HEK293 (cell line): ENCODE data around the gene FAM83E.

Experiments
- CTCF ChIA-PET: fragments of 350-600 bp; formaldehyde crosslinking; extraction: SDS; loops from one replicate; lab custom pipeline; 2021; ENCODE audit warnings: antibody characterized with exemption; lab: Yijun Ruan, JAX
- POLR2A ChIA-PET: fragments of 300-600 bp; formaldehyde crosslinking; extraction: SDS; loops from one replicate; lab custom pipeline; 2020; ENCODE audit warnings: antibody characterized with exemption, inconsistent platforms; lab: Yijun Ruan, JAX
- H3K27ac ChIP-seq: fragments of 200-500 bp; sonication (Bioruptor generic); 2 replicates; pipeline ENCODE4 v1.5.1; 2014; ENCODE audit warnings: low read depth, low read length, control low read depth, inconsistent platforms; ENCODE audit errors: extremely low read depth
- H3K36me3 ChIP-seq, 2 experiments: fragments of 200-500 bp in 1 of 2; sonication (Bioruptor generic) in 1 of 2; 1 replicate in 1 of 2; 2 replicates in 1 of 2; pipeline ENCODE4 v1.5.1; 2014 to 2017; ENCODE audit warnings: inconsistent platforms in 2 of 2, low read length in 2 of 2; ENCODE audit not compliant: control insufficient read depth in 2 of 2, insufficient read depth in 1 of 2
- H3K4me1 ChIP-seq: fragments of 200-500 bp; sonication (Bioruptor generic); 2 replicates; pipeline ENCODE4 v1.5.1; 2014; ENCODE audit warnings: mild to moderate bottlenecking, low read length, inconsistent platforms; ENCODE audit not compliant: control insufficient read depth, insufficient read depth
- H3K4me3 ChIP-seq: 2 replicates; pipeline ENCODE4 v1.5.1; 2011; ENCODE audit warnings: low read depth, mild to moderate bottlenecking, control low read depth, low read length, moderate library complexity
- H3K9me3 ChIP-seq: fragments of 200-500 bp; sonication (Bioruptor generic); 2 replicates; pipeline ENCODE4 v1.5.1; 2014; ENCODE audit warnings: low read depth, low read length, inconsistent platforms; ENCODE audit not compliant: control insufficient read depth, insufficient read depth
- CTCF ChIP-seq: fragments of 450-650 bp; formaldehyde crosslinking; IDR thresholded peaks from 2 replicates; pipeline ENCODE4 v1.5.1; 2016; ENCODE audit warnings: missing biosample characterization, missing genetic modification characterization
- EGR2 ChIP-seq: fragments of 450-650 bp; formaldehyde crosslinking; IDR thresholded peaks from 2 replicates; pipeline ENCODE4 v1.5.1; 2016; ENCODE audit warnings: low read depth, missing biosample characterization, missing genetic modification characterization
- GLI4 ChIP-seq: fragments of 450-650 bp; formaldehyde crosslinking; IDR thresholded peaks from 2 replicates; pipeline ENCODE4 v1.5.1; 2016; ENCODE audit warnings: missing biosample characterization, missing genetic modification characterization
- KLF9 ChIP-seq: fragments of 450-650 bp; formaldehyde crosslinking; IDR thresholded peaks from 2 replicates; pipeline ENCODE4 v1.5.1; 2016; ENCODE audit warnings: missing biosample characterization, missing genetic modification characterization, low read depth
- RBAK ChIP-seq: fragments of 450-650 bp; formaldehyde crosslinking; IDR thresholded peaks from 2 replicates; pipeline ENCODE4 v1.5.1; 2016; ENCODE audit warnings: missing biosample characterization, missing genetic modification characterization
- SP3 ChIP-seq: fragments of 450-650 bp; formaldehyde crosslinking; IDR thresholded peaks from 2 replicates; pipeline ENCODE4 v1.5.1; 2016; ENCODE audit warnings: missing biosample characterization, missing genetic modification characterization
- TCF7L2 ChIP-seq: IDR thresholded peaks from 2 replicates; pipeline ENCODE4 v1.6.1; 2011; ENCODE audit warnings: low read depth, mild to moderate bottlenecking, inconsistent platforms, low read length, moderate library complexity, borderline replicate concordance
- ZBTB26 ChIP-seq: fragments of 450-650 bp; formaldehyde crosslinking; optimal IDR thresholded peaks from 2 replicates; pipeline ENCODE3; 2016; ENCODE audit warnings: missing biosample characterization, mild to moderate bottlenecking, missing genetic modification characterization
- ZBTB8A ChIP-seq: fragments of 450-650 bp; formaldehyde crosslinking; IDR thresholded peaks from 2 replicates; pipeline ENCODE4 v1.5.1; 2016; ENCODE audit warnings: missing biosample characterization, missing genetic modification characterization
- ZFHX2 ChIP-seq: fragments of 450-650 bp; formaldehyde crosslinking; conservative IDR thresholded peaks from 2 replicates; pipeline ENCODE4 v1.5.1; 2016; ENCODE audit warnings: missing biosample characterization, missing genetic modification characterization
- ZIC2 ChIP-seq: fragments of 450-650 bp; formaldehyde crosslinking; IDR thresholded peaks from 2 replicates; pipeline ENCODE4 v1.5.1; 2016; ENCODE audit warnings: missing biosample characterization, missing genetic modification characterization
- ZNF10 ChIP-seq: fragments of 450-650 bp; formaldehyde crosslinking; IDR thresholded peaks from 2 replicates; pipeline ENCODE4 v1.5.1; 2017; ENCODE audit warnings: missing biosample characterization, missing genetic modification characterization
- ZNF2 ChIP-seq: fragments of 450-650 bp; formaldehyde crosslinking; IDR thresholded peaks from 2 replicates; pipeline ENCODE4 v1.5.1; 2016; ENCODE audit warnings: missing biosample characterization, missing genetic modification characterization
- ZNF23 ChIP-seq: fragments of 450-650 bp; formaldehyde crosslinking; IDR thresholded peaks from 2 replicates; pipeline ENCODE4 v1.5.1; 2016; ENCODE audit warnings: missing biosample characterization, missing genetic modification characterization, borderline replicate concordance
- ZNF426 ChIP-seq: fragments of 450-650 bp; formaldehyde crosslinking; IDR thresholded peaks from 2 replicates; pipeline ENCODE4 v1.5.1; 2017; ENCODE audit warnings: missing biosample characterization, missing genetic modification characterization, mild to moderate bottlenecking, inconsistent platforms, moderate library complexity
- ZNF510 ChIP-seq: fragments of 450-650 bp; formaldehyde crosslinking; IDR thresholded peaks from 2 replicates; pipeline ENCODE4 v1.5.1; 2018; ENCODE audit warnings: mild to moderate bottlenecking, missing genetic modification characterization, missing biosample characterization; ENCODE audit not compliant: insufficient replicate concordance
- ZNF529 ChIP-seq: fragments of 450-650 bp; formaldehyde crosslinking; IDR thresholded peaks from 2 replicates; pipeline ENCODE4 v1.5.1; 2017; ENCODE audit warnings: missing genetic modification characterization, missing biosample characterization; ENCODE audit not compliant: insufficient replicate concordance
- ZNF571 ChIP-seq: fragments of 450-650 bp; formaldehyde crosslinking; IDR thresholded peaks from 2 replicates; pipeline ENCODE4 v1.5.0; 2017; ENCODE audit warnings: missing biosample characterization, missing genetic modification characterization
- ZNF623 ChIP-seq: fragments of 450-650 bp; formaldehyde crosslinking; IDR thresholded peaks from 2 replicates; pipeline ENCODE4 v1.5.1; 2016; ENCODE audit warnings: missing biosample characterization, missing genetic modification characterization
- ZNF629 ChIP-seq: fragments of 450-650 bp; formaldehyde crosslinking; IDR thresholded peaks from 2 replicates; pipeline ENCODE4 v1.5.1; 2017; ENCODE audit warnings: missing biosample characterization, missing genetic modification characterization
- ZNF654 ChIP-seq: fragments of 450-650 bp; formaldehyde crosslinking; IDR thresholded peaks from 2 replicates; pipeline ENCODE4 v1.5.1; 2016; ENCODE audit warnings: low read depth, missing biosample characterization, missing genetic modification characterization
- ZNF664 ChIP-seq: fragments of 450-650 bp; formaldehyde crosslinking; IDR thresholded peaks from 2 replicates; pipeline ENCODE4 v1.5.1; 2016; ENCODE audit warnings: missing biosample characterization, missing genetic modification characterization
- ZNF677 ChIP-seq: fragments of 450-650 bp; IDR thresholded peaks from 2 replicates; pipeline ENCODE4 v1.5.0; 2018; ENCODE audit warnings: missing biosample characterization, mild to moderate bottlenecking, missing genetic modification characterization, moderate library complexity
- ZNF707 ChIP-seq: fragments of 450-650 bp; formaldehyde crosslinking; IDR thresholded peaks from 2 replicates; pipeline ENCODE4 v1.5.1; 2016; ENCODE audit warnings: missing biosample characterization, missing genetic modification characterization
- ZNF76 ChIP-seq: fragments of 450-650 bp; formaldehyde crosslinking; IDR thresholded peaks from 2 replicates; pipeline ENCODE4; 2016; ENCODE audit warnings: low read depth, missing biosample characterization, missing genetic modification characterization, borderline replicate concordance

The FAM83E gene

DNA sequence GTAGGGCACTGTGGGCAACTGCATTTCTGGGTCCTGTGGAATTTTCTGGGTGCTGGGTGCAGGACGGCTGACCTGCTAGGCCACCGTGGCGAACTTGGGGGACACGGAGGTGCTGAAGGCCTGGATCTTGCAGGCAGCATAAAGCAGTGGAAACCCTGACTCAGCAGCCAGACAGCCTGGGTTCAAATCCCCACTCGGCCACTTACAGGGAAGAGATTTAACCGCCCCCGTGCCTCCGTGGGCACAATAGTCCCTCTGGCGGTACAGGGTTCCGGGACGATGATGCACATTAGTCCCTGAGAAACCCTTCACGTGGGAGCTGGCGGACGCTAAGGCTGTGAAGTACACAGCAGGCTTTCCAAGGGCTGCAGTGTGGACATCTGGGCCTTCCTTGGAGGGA, 3.0 kb downstream of the FAM83E start:
- Histone ChIP-seq H3K9me3 (no peaks in the 10 kb centered on the region), H3K27ac (no peak overlapping the region), H3K36me3 (peaks cover 10 to 21% of the 10 kb centered on the region in 2 experiments)
- POLR2A ChIA-PET: interaction anchor here (0.6 to 1.0 kb wide), 2 partner anchors 20 to 110 kb away, joined by 3 read pairs; no protein-coding TSS in a partner anchor
- CTCF ChIA-PET: interaction anchor here (0.7 to 0.9 kb wide), 2 partner anchors 122 to 743 kb away, joined by 3 to 6 read pairs; no protein-coding TSS in a partner anchor
- TF ChIP-seq ZIC2 (tag by site-specific recombination) (no peak), EGR2 (peak; percentile 80), ZFHX2 (tag by site-specific recombination) (peak; percentile 75)
- TF ChIP-seq, all 188 proteins: peak for 2
- Histone ChIP-seq H3K4me1 (peaks cover 16% of the 10 kb centered on the region), H3K4me3 (no peak overlapping the region)

DNA sequence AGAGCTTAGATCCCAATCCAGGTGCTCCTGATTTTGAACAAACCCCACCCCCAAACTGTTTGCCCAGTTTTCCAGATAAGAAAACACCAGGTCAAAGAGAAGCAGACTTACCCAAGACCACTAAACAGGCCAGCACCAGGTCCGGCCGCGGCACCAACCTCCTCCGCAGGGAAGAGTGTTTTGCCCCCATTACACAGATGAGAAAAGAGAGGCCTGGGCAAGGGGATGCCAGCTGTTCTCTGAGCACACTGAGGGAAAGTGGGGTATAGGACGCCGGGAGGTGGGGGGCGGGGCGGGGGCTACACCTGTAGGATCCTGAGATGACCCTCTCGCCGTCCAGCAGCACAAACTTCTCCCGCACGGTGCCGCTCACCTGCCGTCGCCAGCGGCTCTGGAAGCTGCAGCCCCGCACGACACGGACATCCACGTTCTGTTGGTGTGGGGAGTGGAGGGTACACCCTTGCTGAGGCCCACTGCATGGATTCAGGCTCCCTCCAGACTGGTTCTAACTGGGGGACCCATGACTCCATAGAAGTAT, 5.2 kb downstream of the FAM83E start:
- TF ChIP-seq GLI4 (tag by site-specific recombination) (no peak), ZNF664 (no peak), ZBTB26 (no peak), ZNF571 (no peak)
- Histone ChIP-seq H3K4me3 (no peak overlapping the region), H3K27ac (no peak overlapping the region), H3K36me3 (no peaks in the 10 kb centered on the region), H3K9me3 (no peaks in the 10 kb centered on the region), H3K4me1 (no peaks in the 10 kb centered on the region; the same call in 1 of the 2 replicates)
- ChIA-PET CTCF (interaction anchor here (0.5 to 5.3 kb wide), 15 partner anchors 15 to 1557 kb away, joined by 3 to 51 read pairs (median 4); partner anchors contain the start of gene KDELR1), POLR2A (interaction anchor here (0.6 to 5.2 kb wide), 5 partner anchors 8 to 120 kb away, joined by 3 to 60 read pairs (median 3); partner anchors contain the start of genes RPL18 and SPHK2)

GRCh38 chr19:48608798-48609263, 6.0 kb downstream of the FAM83E start:
- no peaks in the 10 kb centered on the region for H3K9me3 ChIP-seq
- ChIA-PET CTCF (interaction anchor here (0.5 to 5.3 kb wide), 16 partner anchors 9 to 1558 kb away, joined by 3 to 51 read pairs (median 5); no protein-coding TSS in a partner anchor), POLR2A (interaction anchor here (0.5 to 5.2 kb wide), 7 partner anchors 8 to 363 kb away, joined by 3 to 60 read pairs (median 7); partner anchors contain the start of genes RPL18 and SPHK2)
- no peaks in the 10 kb centered on the region for H3K36me3 ChIP-seq
- no peak overlapping the region for H3K4me3 ChIP-seq
- H3K4me1 ChIP-seq: no peaks in the 10 kb centered on the region; the same call in 1 of the 2 replicates
- H3K27ac ChIP-seq: no peak overlapping the region
- no peak for TF ChIP-seq ZNF629
- no peak for TF ChIP-seq ZNF23 (tag by site-specific recombination)
- no peak for TF ChIP-seq ZNF623
- TF ChIP-seq ZNF510: no peak
- no peak for TF ChIP-seq ZNF529 (tag by site-specific recombination)
- no peak for TF ChIP-seq ZBTB8A
- TF ChIP-seq EGR2: 0 out of 2 replicates have a peak, but pooled peaks have one; percentile 33
- TF ChIP-seq ZNF2 (tag by site-specific recombination): no peak
- TF ChIP-seq ZNF654 (tag by site-specific recombination): peak; percentile 71
- no peak for TF ChIP-seq RBAK (tag by site-specific recombination)
- TF ChIP-seq ZNF677 (tag by site-specific recombination): no peak
- peak; percentile 86 for TF ChIP-seq CTCF
- TF ChIP-seq ZNF707: no peak
- peak; percentile 52 for TF ChIP-seq ZNF76
- no peak for TF ChIP-seq ZNF426 (tag by site-specific recombination)
- peak; percentile 62 for TF ChIP-seq ZIC2 (tag by site-specific recombination)
- TF ChIP-seq SP3 (tag by site-specific recombination): peak; percentile 17; the same call in 1 of the 2 replicates
- TF ChIP-seq TCF7L2: no peak
- TF ChIP-seq ZNF10 (tag by site-specific recombination): peak; percentile 14; the same call in 1 of the 2 replicates
- TF ChIP-seq KLF9 (tag by site-specific recombination): peak; percentile 52; the same call in 1 of the 2 replicates
